ENCODE data around the gene STAMBP.

STAMBP gene

GRCh38 chr2:73830871-73831401 is 2.2 kb downstream of the STAMBP start:
- Histone ChIP-seq H3K27me3 (no peaks in the 10 kb centered on the region; the same call in 1 of the 2 replicates), H3K4me3 (ENCODE audit: low read depth, low read length) (no peak overlapping the region), H3K36me3 (no peaks in the 10 kb centered on the region), H3K9me3 (no peaks in the 10 kb centered on the region), H3K4me1 (no peaks in the 10 kb centered on the region)
- no peak for DNase-seq
- TF ChIP-seq CTCF (IDR thresholded peaks at IDR 0.05; ENCODE audit: low read depth, low read length), result no peak

- Histone ChIP-seq H3K27me3 (no peaks in the 10 kb centered on the region), H3K4me1 (no peaks in the 10 kb centered on the region), H3K4me3 (ENCODE audit: low read depth, low read length) (no peak overlapping the region), H3K9me3 (no peaks in the 10 kb centered on the region), H3K36me3 (no peaks in the 10 kb centered on the region)
- TF ChIP-seq CTCF (IDR thresholded peaks at IDR 0.05; ENCODE audit: low read depth, low read length), result no peak
- DNase-seq, result no peak
Measured at GRCh38 chr2:73832930-73833329, 4.2 kb downstream of the STAMBP start.

GRCh38 chr2:73836141-73836943 is 7.6 kb downstream of the STAMBP start:
- no peaks in the 10 kb centered on the region for H3K27me3 ChIP-seq
- H3K4me3 ChIP-seq (ENCODE audit: low read depth, low read length), result no peak overlapping the region
- no peak for TF ChIP-seq CTCF (IDR thresholded peaks at IDR 0.05; ENCODE audit: low read depth, low read length)
- H3K36me3 ChIP-seq, result no peaks in the 10 kb centered on the region
- H3K9me3 ChIP-seq, result no peaks in the 10 kb centered on the region
- H3K4me1 ChIP-seq, result no peaks in the 10 kb centered on the region
- peak; percentile 58 for DNase-seq

- no peak for DNase-seq
- H3K27me3 ChIP-seq, result no peaks in the 10 kb centered on the region
- no peaks in the 10 kb centered on the region for H3K9me3 ChIP-seq
- no peak for TF ChIP-seq CTCF (IDR thresholded peaks at IDR 0.05; ENCODE audit: low read depth, low read length)
- no peaks in the 10 kb centered on the region for H3K4me1 ChIP-seq
- no peak overlapping the region for H3K4me3 ChIP-seq (ENCODE audit: low read depth, low read length)
- H3K36me3 ChIP-seq, result no peaks in the 10 kb centered on the region
Measured at GRCh38 chr2:73837847-73838585, 9.3 kb downstream of the STAMBP start.

- no peak for DNase-seq
- no peak for TF ChIP-seq CTCF (IDR thresholded peaks at IDR 0.05; ENCODE audit: low read depth, low read length)
- no peak overlapping the region for H3K4me3 ChIP-seq (ENCODE audit: low read depth, low read length)
- H3K27me3 ChIP-seq, result no peaks in the 10 kb centered on the region
- H3K36me3 ChIP-seq, result no peaks in the 10 kb centered on the region
- no peaks in the 10 kb centered on the region for H3K4me1 ChIP-seq
- H3K9me3 ChIP-seq, result no peaks in the 10 kb centered on the region
Measured at GRCh38 chr2:73838889-73839534, 10.3 kb downstream of the STAMBP start.

All from BE2C (cell line).